ENCODE measurements around the gene RC3H2.
"Not testable (repeated sequence)": the region's sequence is repeated elsewhere in the genome, so short reads cannot be mapped to it uniquely, and the experiment has no call there.

RC3H2 gene

DNA sequence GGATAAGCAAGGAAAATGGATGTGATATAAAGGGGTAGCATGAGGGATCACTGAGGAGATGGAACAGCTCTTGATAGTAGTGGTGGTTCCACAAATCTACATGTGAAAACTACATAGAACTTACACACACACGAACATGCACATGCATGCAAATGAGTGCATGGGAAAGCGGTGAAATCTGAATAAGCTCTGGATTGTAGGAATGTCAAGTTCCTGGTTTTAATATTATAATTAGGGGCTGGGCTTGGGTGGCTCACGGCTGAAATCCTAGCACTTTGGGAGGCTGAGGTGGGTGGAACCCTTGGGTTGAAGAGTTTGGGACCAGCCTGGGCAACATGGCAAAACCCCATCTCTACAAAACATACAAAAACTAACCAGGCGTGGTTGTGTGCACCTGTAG, 63.7 kb downstream of the RC3H2 start:
- DNase-seq (ENCODE audit: low read depth in 2 of 2) = no peak

DNA sequence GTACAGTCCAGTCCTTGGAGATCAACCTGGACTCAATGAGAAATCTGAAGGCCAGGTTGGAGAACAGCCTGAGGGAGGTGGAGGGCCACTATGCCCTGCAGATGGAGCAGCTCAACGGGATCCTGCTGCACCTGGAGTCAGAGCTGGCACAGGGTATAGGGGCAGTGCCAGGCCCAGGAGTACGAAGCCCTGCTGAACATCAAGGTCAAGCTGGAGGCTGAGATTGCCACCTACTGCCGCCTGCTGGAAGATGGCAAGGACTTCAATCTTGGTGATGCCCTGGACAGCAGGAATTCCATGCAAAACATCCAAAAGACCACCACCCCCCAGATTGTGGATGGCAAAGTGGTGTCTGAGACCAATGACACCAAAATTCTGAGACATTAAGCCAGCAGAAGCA, 66.7 kb downstream of the RC3H2 start:
- not testable (repeated sequence) for DNase-seq (ENCODE audit: low read depth in 2 of 2)

DNA sequence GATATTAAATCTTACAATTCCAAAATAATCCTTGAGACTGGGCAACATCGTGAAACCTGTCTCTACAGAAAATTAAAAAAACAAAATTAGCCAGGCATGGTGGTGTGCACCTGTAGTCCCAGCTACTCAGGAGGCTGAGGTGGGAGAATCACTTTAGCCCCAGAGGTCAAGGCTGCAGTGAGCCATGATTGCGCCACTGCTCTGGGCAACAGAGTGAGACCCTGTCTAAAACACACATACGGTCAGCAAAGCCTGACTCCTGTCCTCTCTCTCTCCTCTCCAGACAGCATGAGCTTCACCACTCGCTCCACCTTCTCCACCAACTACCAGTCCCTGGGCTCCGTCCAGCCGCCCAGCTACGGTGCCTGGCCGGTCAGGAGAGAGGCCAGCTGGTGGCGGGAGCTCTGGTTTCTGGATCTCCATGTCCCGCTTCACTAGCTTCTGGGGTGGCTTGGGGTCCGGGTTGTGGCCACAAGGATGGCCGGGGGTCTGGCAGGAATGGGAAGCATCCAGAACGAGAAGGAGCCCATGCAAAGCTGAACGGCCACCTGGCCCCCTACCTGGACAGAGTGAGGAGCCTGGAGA, 67.8 kb downstream of the RC3H2 start:
- no peak for DNase-seq (ENCODE audit: low read depth in 2 of 2)

DNA sequence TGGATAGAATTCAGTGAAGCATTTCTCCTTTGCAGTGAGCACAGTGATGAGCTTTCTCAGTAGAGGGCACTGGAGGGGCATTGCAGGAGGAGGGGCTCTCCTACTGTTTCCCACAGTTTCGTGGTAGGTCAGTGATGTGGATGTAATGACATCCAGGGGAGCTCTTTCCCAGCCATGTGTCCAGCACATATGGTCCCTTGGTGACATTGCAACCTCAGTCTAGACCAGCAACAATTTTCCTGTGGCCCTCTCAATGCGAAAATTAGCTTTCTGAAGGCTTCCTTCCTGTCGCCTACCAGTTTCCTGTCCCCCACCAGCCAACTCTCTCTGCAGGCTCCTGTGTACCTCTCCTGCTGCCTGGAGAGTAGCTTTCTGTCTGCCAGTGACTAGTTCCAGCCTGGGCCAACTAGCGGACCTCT, 69.8 kb downstream of the RC3H2 start:
- no peak for DNase-seq (ENCODE audit: low read depth in 2 of 2)

DNA sequence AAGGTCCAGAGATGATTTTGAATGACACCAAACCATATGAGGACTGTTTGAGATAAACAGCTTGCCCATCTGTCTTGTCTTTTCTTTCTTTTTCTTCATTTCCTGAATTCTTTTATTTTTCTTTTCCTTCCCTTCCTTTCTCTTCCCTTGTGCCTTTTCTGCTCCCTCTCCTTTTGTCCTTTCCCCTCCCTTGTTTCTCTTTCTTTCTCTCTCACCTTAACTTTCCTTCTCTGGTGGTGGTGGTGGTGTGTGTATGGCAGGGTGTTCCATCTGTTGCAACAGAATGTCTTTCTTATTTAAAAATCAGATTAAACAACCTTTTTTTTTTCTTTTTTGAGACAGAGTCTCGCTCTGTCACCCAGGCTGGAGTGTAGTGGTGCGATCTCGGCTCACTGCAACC, 73.0 kb downstream of the RC3H2 start:
- no peak for DNase-seq (ENCODE audit: low read depth in 2 of 2)

DNA sequence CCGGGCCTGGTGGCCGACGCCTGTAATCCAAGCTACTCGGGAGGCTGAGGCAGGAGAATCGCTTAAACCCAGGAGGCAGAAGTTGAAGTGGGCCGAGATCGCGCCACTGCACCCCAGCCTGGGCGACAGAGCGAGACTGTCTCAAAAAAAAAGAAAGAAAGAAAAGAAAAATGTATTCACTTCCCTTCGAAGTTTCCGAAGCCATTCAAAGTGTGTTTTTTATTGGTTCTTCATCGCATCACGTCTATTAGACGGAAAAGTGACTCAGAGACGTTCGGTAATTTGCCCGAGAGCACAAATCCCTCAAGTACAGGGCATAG, 76.2 kb downstream of the RC3H2 start:
- DNase-seq (ENCODE audit: low read depth in 2 of 2) = not testable (repeated sequence)

DNA sequence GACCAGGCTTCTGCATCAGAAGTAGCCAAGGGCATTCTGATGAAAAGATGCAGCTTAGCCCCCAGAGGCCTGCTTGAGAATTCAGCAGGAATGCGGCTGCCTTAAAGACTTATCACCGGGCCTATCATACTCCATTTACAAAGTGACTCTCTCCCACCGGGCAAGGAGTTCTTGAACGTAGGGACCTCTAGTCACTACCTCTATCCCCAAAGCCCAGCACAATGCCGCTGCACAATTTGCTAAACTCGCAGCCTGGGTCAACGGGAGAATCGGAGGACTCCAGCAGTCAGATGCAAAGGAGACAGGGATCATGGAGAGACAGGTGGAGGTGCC, 77.4 kb downstream of the RC3H2 start:
- no peak for DNase-seq (ENCODE audit: low read depth in 2 of 2)

DNA sequence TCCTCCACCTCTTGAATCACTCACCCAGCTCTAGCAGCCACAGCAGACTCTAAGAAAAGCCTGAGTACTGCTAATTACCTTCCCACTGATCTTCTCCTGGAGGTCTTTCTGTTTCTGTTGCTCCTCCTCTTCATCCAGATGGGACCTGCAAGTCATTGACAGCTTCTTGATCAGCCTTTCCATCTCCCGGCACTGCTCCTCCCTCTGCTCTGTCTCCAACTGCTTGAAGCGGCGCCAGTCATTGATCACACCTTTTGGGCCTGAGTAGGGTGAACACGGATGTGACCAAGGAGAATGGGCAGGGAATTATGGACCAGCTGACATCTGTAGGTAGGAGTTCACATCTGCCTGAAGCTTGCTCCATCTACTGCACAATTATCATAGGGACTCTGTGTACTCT, 82.2 kb downstream of the RC3H2 start:
- no peak for DNase-seq (ENCODE audit: low read depth in 2 of 2)

DNA sequence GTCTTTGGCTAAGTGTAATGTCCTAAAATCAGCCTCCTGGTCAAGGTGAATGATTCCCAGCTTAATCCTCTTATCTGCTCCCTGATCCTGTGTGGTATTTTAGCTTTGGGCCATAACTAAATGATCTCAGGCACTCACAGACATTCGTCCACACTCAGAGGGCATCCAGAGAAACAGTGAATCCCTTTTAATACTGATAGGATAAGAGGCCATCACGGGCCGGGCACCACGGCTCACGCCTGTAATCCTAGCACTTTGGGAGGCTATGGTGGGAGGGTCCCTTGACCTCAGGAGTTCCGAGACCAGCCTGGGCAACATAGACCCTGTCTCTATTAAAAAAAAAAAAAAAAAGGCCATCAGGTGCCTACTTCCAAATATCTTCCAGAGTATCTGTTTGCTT, 83.1 kb downstream of the RC3H2 start:
- DNase-seq (ENCODE audit: low read depth in 2 of 2) = no peak

DNA sequence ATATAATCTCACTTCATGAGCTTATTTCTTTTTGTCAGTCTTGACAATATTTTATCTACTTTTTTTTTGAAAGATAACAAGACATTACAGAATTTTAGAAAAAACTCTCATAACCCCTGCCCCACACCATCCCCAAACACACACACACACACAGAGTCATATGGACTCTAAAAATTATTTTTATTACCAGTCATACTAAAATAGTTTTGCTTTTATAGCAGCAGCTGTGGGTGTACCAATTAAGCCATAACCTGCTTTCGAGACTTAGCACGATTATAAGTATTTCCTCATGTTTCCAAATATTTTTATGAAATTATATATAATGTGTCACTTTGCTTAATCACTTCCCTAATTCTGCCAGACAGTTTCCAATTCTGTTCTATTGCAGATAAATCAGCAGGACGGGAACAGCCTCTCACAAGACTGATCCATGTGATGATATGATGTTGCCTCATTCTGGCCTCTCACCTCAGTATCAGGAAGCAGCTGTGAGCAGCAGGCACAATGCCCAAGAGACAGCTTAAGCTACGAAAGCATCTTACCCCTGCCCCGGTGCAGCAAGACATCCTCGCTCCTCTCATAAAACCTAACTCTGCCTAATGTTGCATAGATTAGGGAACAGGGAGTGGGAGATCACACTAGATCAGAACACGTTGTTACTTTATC, 83.7 kb downstream of the RC3H2 start:
- DNase-seq (ENCODE audit: low read depth in 2 of 2) = no peak

DNA sequence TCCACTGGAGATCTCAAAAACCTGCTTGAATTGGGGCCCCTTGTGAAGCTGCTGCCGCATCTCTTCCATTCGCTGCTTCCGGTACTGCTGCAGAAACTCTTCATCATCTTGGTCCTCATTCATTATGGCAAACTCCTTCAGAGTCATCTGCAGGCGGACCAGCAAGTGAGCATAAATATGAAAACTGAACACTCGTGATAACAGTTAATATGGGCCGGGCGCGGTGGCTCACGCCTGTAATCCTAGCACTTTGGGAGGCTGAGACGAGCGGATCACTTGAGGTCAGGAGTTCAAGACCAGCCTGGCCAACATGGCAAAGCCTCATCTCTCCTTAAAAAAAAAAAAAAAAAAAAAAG, 84.7 kb downstream of the RC3H2 start:
- DNase-seq (ENCODE audit: low read depth in 2 of 2) = no peak

DNA sequence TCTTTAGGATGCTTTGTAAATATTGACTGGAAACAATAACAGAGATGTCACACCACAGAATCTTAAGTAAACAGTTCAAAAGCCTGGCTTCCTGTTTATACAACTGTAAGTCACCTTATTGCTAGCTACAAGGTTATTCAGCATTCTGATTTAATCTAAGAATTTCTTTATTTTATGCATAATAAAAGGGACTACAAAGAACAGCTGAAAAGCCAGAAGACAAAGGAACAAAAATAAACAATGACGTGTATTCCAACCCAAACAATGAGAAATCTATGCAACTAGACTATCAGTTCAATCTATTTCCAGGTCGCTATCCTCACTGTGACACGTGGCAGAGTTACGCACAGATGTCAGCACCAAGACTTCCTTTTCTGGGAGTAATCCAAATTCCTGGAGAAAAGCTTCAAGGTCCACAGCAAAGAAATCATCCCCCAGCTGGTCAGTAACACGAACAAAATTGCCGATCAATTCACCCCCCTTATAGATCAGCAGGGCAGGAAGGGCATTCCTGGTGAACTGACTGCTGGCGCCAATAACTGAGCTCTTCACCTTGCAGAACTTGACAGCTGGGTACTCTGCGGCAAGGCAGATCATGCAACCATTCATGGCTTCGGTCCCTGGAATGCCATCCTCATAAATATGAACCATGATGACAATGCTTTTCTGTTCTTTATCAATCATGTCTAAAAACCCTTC, 85.2 kb downstream of the RC3H2 start:
- no peak for DNase-seq (ENCODE audit: low read depth in 2 of 2)

DNA sequence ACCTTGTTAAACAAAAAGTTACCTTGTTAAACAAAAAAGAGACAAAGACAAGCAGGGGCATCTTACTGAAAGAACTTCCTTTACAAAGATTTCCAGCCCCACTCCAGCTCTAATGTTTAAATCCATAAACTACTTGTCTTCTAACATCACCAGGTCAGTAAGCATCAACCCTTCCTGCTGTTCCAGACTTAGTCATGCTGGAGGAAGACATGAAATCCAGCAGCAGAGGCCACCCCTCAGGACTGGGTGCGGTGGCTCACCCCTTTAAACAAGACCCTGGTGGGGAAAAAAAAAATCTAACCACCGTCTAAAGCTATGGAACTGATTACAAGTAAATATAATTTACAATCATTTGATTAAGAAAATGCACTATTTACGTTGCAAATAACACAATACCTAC, 85.8 kb downstream of the RC3H2 start:
- DNase-seq (ENCODE audit: low read depth in 2 of 2) = no peak

DNA sequence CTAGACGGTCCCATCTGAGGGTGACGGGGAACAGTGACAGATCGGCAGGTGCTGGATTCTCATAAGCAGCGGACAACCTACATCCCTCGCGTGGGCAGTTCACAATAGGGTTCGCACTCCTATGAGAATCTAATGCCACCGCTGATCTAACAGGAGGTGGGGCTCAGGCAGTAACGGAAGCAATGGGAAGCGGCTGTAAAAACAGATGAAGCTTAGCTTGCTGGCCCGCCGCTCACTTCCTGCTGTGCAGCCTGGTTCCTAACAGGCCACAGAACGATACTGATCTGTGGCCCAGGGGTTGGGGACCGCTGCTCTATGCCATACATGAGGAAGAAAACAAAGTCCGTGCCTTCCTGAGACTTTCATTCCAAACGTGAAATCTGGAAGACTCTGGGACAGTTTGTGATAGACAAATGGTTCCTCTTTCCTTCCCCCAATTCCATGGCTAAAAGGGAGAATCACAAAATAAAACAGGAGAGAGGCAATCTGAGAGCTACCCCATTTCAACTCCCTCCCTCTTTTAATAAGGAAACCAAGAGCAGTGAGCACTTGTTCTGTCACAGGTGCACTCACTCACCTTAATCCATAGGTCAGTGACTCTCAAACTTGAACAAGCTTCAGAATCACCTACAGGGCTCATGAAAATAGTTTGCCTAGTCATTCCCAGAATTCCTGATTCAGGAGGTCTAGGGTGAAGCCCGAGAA, 88.8 kb downstream of the RC3H2 start:
- peak in 1 of 2 donors; percentile 1 for DNase-seq (ENCODE audit: low read depth in 2 of 2)

DNA sequence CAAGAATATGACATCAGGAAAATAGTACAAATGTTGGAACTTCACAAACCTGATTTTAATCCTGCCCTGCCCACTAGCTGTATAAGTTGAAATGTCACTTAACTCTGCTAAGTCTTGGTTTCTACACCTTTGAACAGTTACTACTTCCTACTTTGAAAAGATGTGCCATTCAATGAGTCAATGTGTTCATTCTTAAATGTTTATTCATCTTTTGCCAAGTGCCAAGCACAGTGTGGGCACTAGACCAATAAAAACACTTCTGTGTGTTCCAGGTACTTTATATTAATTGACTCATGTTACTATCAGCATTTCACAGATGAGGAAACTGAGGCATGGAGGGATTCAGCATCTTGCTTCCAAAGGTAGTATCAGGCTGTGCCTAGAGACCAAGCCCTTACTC, 89.6 kb downstream of the RC3H2 start:
- no peak for DNase-seq (ENCODE audit: low read depth in 2 of 2)

DNA sequence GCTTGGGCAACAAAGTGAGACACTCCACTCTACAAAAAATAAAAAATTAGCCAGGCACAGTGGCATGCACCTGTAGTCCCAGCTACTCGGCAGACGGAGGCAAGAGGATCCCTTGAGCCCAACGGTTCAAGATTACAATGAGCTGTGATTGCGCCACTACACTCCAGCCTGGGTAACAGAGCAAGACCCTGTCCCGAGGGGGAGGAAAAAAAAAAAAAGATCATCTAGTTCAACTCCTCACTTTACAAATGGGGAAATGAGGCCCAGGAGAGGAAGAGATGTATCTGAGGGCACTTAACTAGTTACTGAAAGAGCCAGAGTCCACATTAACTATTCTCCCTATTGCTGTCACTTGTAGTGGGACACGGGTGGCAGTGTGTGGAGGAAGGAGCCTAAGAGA, 90.6 kb downstream of the RC3H2 start:
- DNase-seq (ENCODE audit: low read depth in 2 of 2) = no peak

DNA sequence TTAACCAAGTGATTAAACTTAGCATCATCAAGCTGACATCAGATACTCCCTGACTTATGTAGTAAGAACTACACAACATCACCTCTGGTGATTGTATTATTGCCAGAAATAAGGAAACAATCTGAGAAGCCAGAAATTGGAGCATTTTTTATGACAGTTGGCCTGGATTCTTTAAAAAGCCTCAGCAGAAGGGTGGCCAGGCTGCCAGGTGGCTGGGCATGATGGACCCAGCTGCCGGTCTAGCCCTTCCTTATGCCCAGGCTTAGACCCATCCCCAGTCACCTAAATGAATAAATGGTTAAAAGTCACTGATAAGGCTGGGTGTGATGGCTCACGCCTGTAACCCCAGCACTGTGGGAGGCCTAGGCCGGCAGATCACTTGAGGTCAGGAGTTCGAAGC, 92.4 kb downstream of the RC3H2 start:
- no peak for DNase-seq (ENCODE audit: low read depth in 2 of 2)

DNA sequence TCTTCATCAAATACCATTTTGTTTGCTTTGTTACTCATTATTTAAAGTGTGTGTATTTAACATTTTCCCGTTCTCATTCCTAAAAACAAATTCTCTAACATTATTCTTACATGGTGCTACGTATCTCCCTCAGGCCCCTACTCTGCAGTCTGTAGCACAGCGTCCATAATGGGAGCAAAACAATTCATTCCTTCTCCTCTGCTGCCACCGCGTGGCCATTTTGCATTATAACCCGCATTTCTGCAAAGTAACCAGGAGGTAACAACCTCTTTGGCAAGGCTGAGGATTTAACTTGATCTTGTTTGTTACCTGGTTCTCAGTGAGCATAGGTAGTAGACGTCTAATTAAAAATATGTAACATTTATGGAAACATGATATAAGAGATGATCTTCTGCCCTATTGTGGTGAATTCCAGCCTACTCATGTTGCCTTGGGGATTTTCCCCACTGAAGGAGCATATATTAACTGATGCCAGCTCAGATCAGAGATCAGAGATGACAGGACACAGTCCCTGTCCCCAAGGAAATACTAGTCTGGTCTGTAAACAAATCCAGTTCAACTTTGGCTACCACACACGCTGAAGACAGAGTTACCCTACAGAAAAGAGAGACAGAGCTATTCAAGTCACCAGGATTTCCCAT, 94.7 kb downstream of the RC3H2 start:
- DNase-seq (ENCODE audit: low read depth in 2 of 2) = peak; percentile 30 to 46

DNA sequence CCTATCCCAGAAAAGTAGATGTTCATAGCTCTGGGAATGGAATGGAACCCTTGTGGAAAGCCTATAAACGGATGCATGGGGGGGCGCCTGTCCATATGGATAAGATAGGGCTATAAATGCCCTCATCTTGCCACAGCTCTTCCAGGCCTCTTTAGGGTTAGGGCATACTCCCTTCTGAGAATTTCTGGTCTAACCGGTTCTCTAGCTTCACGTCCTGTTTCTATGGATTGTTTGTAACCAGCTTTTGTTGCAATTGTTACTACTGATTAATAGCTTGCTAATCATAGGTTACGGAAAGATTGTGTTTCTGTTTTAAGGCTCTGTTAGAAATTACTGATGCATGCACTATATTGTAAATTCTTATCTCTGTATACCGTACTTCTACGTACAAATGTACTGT, 95.9 kb downstream of the RC3H2 start:
- not testable (repeated sequence) for DNase-seq (ENCODE audit: low read depth in 2 of 2)

DNA sequence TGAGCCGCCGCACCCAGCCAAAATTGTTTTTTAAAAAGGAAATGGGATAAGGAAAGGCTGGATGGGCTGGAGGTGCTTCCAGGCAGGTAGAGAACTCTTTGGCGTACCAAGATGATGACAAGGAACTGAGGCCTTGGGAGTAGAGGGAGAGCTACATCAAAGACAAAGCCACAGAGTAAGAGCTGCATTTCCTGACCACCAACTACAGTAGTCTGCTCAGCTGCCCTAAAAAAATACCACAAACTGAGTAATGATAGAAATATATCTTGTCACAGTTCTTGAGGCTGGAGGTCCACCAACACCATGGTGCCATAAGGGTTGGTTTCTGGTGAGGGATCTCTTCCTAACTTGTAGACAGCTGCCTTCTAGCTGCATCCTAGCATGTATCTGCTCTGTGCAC, 97.0 kb downstream of the RC3H2 start:
- DNase-seq (ENCODE audit: low read depth in 2 of 2) = no peak

DNA sequence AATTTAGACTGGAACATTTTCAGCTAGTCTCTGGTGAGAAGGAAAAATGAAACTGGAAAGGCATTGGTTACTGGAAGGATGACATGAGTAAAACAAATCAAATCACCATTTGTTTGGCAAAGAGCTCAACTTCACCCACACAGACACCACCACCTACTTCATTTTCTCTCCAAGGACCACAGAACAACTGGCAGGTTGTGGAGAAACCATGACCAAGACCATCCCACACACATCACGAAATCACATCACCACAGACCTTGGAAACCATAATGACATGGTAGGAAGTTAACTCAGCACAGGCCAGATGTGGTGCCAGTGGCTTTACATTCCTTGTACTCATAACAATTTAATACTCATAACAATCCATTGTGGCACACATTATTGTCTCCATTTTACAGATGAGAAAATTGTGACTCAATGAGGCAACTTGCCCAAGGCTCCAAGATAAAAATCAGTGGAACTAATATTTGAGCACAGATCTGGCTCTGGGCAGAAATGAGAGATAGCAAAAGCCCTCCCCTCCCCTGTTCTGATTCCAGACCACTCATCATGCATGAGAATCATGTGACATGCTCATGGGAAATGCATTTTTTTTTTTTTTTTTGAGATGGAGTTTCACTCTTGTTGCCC, 97.8 kb downstream of the RC3H2 start:
- DNase-seq (ENCODE audit: low read depth in 2 of 2) = no peak

DNA sequence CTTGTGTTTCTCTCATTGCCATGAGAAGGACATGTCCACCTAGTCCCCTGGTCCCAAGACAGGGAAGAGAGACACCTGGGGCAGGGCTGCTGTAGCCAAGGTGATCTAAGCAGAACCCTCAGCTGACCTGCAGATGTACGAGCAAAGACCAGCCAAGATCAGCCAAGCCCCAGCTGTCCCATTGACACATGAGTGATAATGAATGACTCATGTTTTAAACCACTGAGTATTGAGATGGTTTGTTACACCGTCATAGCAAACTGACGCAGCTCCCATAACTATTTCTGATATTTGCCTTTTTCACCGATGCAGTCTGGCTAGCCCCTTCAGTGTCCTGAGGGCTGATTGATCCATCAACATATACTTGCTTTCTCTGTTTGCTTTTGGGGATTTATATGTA, 98.5 kb downstream of the RC3H2 start:
- no peak for DNase-seq (ENCODE audit: low read depth in 2 of 2)
